Stimulated activated CD4-positive, alpha-beta T cell treated with anti-CD3 and anti-CD28 coated beads, TNF-alpha, amount 100 ng/mL, for 24 hours (primary cell): ENCODE results near the gene DCC.

ENCODE experiments used
- DNase-seq, 3 experiments: peaks; one replicate each; pipeline ENCODE4 v3.0.0-alpha.2; 2020; ENCODE audit warnings: low read depth in 3 of 3

DCC gene

DNA sequence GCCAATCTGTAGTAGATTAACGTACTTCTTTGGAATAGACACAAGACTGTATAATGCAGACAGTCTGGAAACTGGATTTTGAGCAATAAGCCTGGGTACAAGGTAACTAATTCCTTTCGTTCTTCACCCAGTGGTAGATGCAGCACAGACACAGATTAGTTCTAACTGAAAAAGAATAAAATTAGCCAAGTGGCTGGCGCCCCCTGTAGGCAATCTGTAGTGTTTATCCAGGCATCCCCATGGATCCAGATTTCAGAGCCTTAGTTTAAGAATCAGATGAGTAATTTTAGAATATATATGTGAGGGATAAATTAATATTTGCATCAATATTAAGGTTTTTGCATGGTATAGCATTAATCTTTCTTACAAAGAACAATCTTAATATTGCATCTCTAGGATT is 563.9 kb downstream of the DCC start:
- peak in 1 of 3 experiments; percentile 0 for DNase-seq

DNA sequence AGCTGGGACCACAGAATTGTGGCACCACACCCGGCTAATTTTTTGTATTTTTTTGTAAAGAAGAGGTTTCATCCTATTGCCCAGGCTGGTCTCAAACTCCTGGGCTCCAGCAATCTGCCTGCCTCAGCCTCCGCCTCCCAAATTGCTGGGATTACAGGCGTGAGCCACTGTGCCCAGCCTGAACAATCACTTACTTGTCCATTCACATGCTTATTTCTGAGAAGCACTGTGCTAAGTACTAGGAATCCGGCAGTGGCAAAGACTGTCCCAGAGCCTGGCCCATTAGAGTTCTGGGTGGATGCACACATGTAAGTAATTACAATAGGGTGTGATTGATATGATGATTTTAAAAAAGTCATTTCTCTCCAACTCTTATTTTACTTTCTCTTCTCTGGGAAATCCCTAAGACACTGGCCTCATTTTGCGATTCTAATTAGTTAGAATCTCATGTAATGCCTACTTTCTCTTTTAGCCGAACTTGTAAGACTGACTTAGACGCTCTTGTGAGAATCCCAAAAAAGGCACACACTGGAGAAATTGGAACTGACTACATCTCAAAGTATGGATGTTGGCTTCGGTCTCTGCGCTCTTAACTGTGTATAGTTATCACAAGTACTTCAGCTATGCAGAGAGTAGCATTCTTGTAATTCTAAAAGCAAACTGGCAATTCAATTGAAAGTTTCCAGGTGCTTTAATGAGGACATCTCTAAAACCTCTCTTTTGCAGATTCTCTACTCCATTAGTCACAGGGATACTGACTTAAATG is 567.7 kb downstream of the DCC start:
- no peak for DNase-seq

DNA sequence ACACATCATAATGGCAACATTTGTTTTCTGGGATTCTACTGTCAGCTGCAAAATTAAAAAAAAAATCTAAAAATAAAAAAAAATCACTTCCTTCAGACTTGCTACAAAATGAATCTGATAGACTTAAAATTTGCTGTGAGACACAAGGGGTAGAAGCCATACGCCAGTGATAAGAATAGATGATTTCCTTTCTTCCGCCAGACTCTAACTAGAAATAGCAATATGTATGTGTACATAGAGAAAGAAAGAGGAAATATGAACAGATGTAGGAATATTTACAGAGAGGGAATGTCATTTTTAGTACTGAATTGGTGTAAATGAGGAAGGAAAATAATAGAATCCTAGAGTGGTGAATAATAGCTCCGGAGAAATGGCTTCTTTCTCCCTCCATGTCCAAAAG is 574.2 kb downstream of the DCC start:
- no peak for DNase-seq

DNA sequence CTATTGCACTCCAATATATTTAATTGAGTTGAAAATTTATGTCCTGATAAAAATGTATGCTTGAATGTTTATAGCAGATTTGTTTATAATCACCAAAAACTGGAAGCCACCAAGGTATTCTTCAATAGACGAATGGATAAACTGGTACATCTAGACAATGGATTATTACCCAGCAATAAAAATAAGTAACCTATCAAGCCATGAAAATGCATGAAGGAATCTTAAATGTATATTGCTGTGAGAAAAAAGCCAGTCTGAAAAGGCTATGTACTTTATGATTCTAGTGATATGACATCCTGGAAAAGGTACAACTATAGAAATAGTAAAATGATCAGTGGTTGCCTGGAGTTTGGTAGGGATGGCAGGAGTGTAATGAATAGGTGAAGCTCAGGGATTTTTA is 580.7 kb downstream of the DCC start:
- no peak for DNase-seq

DNA sequence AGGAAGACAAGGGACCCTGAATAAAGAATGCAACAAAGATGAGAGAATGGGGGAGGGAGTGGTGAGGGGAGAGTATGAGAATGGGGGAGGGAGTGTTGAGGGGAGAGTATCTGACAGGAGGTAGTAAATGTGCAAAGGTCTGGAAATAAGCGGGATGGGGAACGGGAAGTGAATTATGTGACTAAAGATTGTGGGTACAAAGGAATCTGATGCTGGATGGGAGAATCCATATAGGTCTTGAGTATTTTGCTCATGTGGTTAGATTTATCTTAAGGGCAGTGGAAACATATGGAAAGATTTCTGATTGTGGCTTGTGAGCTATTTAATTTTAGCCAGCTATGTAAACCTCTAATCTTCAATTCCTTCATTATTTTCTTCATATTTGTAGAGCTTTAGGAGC is 593.4 kb downstream of the DCC start:
- DNase-seq = no peak

DNA sequence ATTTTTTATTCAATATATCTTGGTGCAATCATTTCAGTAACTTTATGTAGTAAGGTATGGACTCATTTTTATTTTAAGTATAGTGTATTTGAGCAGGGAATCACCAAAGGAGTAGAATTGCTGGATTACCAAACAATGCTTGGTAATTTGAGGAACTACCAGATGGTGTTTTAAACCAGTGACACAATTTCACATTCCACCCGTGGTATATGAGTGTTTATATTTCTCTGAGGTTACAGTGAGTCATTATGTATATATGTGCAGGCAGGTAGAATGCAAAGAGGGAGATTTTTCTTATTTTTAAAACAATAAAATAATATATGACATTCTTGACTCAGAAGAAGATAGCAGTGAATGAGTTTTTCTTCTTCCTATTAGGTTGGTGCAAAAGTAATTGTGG is 596.9 kb downstream of the DCC start:
- no peak for DNase-seq

DNA sequence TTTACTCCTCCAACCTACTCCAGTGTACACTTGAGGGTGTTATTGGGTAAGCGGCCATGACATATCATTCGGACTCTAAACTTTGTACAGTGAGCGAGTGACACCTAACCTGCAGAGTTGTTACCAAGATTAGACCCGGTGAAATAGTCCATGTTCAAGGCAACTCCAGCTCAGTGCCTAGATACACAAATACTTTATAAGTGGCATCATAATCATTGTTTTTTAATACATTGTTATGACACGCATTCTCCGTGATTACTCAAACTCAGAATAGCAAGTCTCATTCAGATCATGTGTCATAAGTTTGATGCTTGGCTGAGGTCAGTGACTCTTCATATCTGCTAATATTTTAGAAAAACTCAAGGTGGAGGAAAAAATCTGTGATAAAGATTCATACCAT is 597.8 kb downstream of the DCC start:
- DNase-seq = no peak

DNA sequence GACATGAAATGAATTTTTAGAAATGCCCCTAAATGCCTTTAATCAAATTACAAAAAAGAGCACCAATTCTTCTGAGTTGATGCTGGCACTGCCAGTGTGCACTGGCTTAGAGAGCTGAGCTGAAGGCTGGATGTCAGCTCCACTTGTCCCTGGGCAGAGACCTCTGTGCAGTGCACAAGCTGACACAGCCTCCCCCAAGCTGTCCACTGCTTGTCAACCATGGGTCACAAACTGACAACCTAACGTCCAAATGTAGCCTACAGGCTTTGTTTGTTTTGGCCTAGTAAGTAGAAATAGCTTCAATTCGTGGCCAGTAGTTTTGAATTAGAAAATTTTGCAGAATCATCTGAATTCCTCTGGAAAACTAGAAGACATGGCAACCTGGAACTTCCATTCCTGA is 605.6 kb downstream of the DCC start:
- no peak for DNase-seq

DNA sequence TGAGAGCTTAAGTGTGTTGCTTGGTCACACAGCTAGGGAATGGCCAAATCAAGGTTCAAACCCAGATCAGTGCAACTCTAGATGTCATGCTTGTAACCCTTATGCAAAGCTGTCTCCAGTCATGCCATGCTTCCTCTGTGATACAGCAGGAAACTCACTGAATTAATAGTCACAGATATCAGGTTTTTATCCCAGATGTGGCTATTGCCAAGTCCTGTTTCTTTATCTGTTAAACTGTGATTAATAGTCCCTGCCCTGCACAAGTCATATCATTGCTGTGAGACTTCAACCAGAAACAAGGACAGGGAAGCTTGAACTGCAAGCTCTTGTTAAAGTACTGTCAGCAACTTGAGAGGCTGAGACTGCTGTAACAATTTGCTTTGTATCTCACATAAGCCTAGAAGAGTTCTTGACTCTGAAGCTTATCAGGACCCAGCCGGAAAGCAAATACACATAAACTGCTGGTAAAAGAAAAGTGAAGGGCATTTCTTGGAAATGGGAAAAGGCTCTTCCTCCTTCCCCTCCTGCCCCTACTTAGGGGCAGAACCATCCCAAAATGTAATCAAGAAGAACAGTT is 609.0 kb downstream of the DCC start:
- DNase-seq = no peak

DNA sequence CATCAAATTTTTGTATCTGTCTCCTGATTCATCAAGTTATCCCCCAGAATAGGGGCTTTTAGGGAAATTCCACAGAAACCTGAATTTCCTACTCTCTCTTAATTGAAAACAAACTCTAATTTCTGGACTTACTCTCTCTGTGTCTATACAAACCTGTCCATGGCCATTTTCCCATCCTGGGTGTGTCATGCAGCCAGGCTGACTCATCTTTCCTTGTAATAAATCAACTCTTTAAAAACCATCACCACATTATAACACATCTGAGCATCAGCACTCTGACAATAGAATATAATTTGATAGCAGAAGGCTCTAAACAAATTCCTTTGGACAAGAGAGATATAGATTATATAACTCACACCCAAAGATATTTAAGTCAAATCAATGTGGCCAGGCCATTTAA is 610.2 kb downstream of the DCC start:
- DNase-seq = no peak

DNA sequence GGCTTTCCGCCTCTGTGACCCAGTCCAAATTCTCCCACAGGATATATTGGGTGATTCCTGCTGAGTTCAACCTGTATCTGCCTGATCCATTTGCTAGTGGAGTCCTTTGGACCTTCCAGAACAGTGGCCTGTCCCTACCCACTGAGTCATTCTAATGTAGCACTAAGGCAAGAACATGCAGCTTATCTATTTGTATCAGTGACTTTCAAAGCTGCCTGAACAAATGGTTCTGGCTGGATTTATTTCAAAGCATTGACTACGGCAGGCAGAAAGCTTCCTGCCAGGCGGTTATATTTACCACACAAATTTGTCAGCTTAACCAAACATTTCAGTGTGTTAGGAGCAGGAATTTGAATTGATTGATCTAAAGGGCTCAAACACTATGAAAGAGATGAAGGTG is 613.4 kb downstream of the DCC start:
- no peak for DNase-seq

DNA sequence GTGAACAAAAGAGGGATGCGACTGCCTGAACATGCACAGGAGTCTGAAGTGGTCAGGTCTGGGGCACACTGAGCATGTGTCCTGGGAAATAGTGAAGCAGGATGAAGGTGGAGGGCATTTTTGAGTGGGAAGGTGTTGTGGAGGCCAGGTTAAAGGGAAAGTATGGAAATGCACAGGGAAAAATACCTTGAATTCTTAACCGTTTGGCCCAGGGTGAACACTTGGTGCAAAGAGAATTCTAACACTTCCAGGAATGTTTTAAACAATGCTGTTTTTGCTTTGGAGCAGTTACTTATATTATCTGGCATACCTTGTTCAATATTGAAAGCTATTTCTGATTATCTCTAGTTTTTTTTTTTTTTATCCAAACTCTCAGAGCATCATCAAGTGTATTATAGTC is 623.5 kb downstream of the DCC start:
- no peak for DNase-seq

DNA sequence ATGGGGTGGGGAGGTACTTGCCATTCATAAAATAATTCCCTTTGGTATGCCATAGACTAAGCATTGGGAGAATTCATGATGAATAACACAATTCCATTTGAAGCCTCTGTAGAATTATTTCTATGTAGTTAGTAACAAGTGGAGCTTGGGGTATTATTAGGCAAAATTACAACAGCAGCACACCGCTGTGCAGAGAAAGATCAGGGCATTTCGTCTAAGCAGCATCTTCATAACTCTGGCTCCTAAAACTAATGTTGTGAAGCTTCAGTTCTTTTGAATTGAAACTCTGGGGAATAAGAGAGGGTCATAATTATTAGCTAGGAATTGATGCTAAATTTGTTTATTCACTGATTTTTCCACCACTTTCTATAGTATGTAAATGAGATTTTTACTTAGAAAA is 630.7 kb downstream of the DCC start:
- DNase-seq = no peak

DNA sequence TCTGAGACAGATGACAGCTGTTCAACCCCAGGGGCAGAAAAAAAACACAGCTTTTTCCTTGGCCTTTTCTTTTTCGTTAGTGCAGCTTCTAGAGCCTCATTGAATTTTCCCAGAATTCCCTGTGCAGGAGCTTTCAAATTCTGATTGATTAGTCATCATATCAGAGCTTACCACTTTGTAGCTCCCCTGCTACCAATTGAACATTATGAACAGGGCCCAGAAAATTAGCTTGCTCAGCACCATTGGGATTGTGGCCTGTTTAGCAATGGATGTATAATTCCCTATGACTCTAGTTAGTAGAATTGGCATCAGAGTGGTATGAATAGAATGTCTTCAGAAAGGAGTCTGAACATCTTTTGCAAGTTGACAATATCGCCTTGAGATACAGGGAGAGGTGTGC is 631.1 kb downstream of the DCC start:
- DNase-seq = no peak

DNA sequence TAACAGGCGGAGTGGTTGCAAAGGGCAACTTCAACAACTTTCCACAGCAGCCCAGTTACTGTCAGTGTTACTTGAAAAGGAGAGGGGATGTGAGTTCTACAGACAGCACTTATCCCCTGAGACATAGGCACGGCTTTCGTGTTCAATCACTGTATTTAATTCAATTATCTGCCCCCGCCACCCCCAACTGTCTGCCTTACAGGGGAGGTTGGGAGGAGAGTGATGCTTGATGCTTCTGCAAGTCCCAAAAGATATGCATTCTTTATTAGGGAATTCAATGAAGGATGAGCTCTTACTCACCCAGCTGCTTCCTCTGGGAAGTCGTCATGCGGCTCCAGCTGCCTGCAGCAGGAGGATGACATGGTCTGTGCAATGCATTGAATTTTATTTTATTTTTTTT is 639.9 kb downstream of the DCC start:
- no peak for DNase-seq

DNA sequence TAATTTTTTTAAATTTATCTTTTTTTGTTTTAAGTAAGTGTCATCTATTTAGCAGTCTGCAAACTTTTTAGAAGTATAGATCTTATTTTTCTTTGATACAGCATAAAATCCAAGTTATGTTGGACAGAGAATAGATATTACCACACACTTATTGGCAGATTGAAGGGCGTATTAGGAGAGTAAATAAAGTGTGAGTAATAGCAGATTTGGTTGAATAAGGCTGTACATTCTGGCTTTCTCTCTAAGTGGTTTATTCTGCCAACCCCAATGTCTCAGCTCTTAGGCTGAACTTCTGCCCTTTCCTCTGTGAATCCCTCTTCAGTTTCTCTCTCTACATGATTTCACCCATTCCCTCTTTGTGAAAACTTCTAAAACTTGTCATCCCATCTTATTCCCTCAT is 651.2 kb downstream of the DCC start:
- DNase-seq = no peak

DNA sequence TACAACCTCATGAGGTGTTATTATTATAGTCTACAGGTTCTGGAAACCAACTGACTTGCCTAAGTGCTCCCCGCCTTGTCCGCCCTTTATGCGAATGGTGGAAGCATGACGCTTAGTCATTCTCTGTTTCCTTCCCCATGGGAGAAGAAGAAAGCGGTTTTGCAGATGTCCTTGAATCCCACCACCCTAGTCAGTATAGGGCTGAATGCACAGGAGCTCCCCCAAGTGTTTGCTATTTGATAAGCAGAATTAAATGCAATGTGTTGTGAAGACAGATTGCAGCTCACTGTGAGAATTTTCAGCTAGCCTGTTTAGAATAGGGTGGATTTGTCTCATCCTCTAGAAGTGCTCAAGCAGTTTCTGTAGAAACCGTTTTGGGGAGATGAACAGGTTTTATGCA is 652.0 kb downstream of the DCC start:
- no peak for DNase-seq

DNA sequence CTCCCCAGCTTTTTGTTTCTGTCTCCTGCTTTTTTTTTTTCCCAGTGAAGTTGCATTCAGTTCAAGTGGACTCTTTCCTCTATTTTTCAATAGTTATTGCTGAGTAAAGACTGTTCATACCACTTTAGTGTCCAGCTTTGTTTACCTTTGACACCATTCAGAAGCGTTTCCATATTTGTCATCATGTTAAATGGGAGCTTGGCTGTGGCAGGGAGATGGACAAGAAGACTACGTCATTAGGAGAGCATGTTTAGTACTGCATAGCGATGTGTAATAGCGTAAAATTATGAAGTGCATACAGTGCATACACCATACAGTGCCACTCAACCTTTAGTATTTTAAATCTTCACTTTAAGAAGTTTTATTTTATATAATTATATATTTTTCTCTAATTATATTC is 655.9 kb downstream of the DCC start:
- no peak for DNase-seq

DNA sequence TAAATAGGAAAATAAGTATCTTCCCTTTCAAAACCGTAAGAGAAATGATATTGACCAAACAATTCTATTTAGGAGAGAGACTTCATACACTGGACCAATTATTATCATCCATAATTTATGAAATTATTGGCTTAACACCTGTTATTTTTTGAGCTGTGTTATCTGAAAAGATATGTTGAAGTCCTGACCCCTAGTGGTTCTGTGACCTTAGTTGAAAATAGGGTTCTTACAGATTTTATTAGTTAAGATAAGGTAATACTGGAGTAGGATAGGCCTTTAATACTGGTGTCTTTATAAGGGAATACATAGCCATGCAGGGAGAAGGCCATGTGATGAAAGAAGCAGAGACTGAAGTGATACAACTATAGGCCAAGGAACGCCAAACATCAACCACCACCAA is 659.6 kb downstream of the DCC start:
- no peak for DNase-seq

DNA sequence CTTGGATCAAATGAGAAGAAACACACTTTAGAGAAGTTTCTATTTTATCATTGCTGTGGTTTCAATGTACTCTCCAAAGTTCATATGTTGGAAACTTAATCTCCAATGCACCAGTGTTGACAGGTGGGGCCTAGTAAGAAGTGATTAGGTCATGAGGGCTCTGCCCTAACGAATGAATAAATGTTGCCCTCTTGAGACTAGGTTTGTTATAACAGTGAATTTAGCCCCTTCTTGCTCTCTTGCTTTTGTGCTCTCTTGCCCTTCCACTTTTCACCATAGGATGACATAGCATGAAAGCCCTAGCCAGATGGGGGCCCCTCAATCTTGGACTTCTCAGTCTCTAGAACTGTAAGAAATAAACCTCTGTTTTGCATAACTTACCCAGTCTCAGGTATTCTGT is 664.8 kb downstream of the DCC start:
- no peak for DNase-seq

DNA sequence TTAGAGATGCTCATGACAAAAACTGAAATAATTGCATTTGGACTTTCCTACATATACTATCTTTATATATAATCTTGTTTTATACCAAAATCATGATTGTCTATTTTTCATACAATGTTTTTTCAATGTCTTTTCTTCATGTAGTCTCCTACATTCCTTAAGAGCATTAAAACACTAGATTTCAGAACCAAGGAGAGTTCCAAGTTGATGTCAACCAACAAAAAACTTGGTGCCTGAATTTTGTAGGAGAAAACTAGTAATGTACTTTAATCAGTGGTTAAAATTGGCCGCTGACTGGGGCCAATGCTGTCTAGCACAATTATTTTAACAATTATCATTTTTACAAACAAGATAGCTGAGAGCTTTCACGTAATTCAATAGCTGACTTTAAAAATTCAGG is 678.8 kb downstream of the DCC start:
- DNase-seq = no peak

DNA sequence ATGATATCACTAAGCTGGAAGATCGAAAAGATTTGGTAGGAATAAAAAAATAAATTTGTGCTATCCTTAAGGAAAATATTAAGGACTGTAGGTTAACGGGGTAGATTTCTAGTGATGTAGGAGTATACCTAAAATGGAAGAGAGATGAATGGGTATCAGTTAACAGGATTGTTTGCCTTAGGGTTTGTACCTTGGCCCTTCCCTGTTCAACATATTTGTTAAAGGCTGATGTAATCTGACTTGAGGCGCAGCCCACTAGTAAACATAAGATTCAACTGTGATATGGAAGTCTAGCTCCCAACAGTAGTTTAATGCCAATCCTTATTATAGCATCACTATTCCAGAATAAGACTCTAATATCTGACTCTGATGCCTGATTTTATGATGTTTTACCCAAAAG is 685.2 kb downstream of the DCC start:
- DNase-seq = no peak

DNA sequence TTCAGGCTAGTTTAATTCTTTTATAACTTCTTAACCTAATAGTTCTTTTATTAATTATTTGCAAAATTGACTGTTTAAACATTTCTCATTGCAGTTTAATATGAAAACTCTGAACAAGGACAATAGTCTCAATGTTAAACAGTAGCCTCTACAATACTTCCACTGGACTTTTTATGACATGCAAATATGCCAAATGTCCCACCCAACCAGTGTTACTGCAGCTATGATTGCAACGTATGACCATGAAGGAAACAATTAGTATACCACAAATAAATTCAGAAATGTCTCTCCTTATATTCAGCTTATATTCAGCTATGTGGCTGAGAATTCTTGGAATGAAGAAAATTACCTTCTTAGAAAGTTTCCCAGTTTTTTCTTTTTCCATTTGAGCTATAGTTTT is 688.6 kb downstream of the DCC start:
- no peak for DNase-seq

DNA sequence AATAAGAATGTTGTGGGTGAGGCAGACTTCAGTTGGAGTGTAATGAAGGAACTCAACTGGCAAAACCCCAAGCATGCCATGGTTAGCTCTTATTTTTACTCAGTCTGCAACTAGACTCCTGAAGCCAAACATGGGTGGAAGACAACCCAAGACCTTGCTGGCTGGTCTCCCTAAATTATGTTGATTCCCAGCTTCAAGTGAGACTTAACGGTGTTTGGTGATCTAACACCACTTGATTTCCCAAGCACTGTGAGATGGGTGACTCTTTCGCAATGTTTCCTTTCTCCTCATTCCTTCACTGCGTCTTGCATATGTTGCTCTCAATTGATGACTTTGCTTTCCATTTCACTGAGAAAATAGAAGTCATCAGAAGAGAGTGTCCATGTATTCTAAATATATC is 693.1 kb downstream of the DCC start:
- DNase-seq = no peak
